DOHH2 (cell line): Measurements from ENCODE around the gene CNPY1.
A peak's percentile ranks its signal among the peaks of the same experiment; 100 is the strongest.

ENCODE experiments used
- H3F3A ChIP-seq: fragments of 200-600 bp; sonication (generic), shearing (Covaris generic); 2 replicates; pipeline ENCODE4 v1.6.0; 2016; ENCODE audit warnings: antibody characterized with exemption, mild to moderate bottlenecking; ENCODE audit not compliant: control insufficient read depth, insufficient read depth
- H3K27ac ChIP-seq: fragments of 200-600 bp; sonication (generic); 2 replicates; pipeline ENCODE4 v1.5.1; 2014; ENCODE audit warnings: low read depth, mild to moderate bottlenecking, low read length, moderate library complexity
- H3K27me3 ChIP-seq: fragments of 200-600 bp; sonication (generic); 2 replicates; pipeline ENCODE4 v1.6.1; 2014; ENCODE audit warnings: mild to moderate bottlenecking, low read length, mixed read lengths; ENCODE audit not compliant: control insufficient read depth
- H3K36me3 ChIP-seq: fragments of 200-600 bp; sonication (generic); 2 replicates; pipeline ENCODE4 v1.6.1; 2014; ENCODE audit warnings: mild to moderate bottlenecking, low read length, moderate library complexity, mixed read lengths; ENCODE audit not compliant: control insufficient read depth
- H3K4me1 ChIP-seq: fragments of 200-600 bp; sonication (generic); 2 replicates; pipeline ENCODE4 v1.6.1; 2014; ENCODE audit warnings: mild to moderate bottlenecking, low read length, mixed read lengths; ENCODE audit not compliant: control insufficient read depth
- H3K4me2 ChIP-seq: fragments of 200-600 bp; sonication (generic); 2 replicates; pipeline ENCODE4 v1.6.0; 2014; ENCODE audit warnings: mild to moderate bottlenecking, low read length, moderate library complexity
- H3K4me3 ChIP-seq: fragments of 200-600 bp; sonication (generic); 2 replicates; pipeline ENCODE4 v1.5.1; 2014; ENCODE audit warnings: mild to moderate bottlenecking, low read length, mixed read lengths
- H3K79me2 ChIP-seq: fragments of 200-600 bp; sonication (generic); 2 replicates; pipeline ENCODE4 v1.6.1; 2014; ENCODE audit warnings: mild to moderate bottlenecking, low read length, mixed read lengths; ENCODE audit not compliant: control insufficient read depth
- H3K9me2 ChIP-seq: fragments of 200-600 bp; sonication (generic); replicated peaks from 2 replicates; pipeline ENCODE4 v1.6.1; 2014; ENCODE audit warnings: mild to moderate bottlenecking, low read length, mixed read lengths; ENCODE audit not compliant: control insufficient read depth
- H3K9me3 ChIP-seq: fragments of 200-600 bp; sonication (generic); 2 replicates; pipeline ENCODE4 v1.6.1; 2014; ENCODE audit warnings: antibody characterized with exemption, low read length, mixed read lengths; ENCODE audit not compliant: control insufficient read depth, insufficient read depth
- H4K20me1 ChIP-seq: fragments of 200-600 bp; sonication (generic); 2 replicates; pipeline ENCODE4 v1.6.0; 2014; ENCODE audit warnings: low read depth, mild to moderate bottlenecking, antibody characterized with exemption, low read length, moderate library complexity; ENCODE audit not compliant: control insufficient read depth, insufficient read depth
- CTCF ChIP-seq: fragments of 200-600 bp; sonication (generic); IDR thresholded peaks from one replicate; pipeline ENCODE4 v1.5.1; 2014; ENCODE audit warnings: antibody characterized with exemption, mild to moderate bottlenecking, low read depth, low read length; ENCODE audit not compliant: poor library complexity, severe bottlenecking
- EZH2phosphoT487 ChIP-seq: fragments of 200-600 bp; sonication (generic); IDR thresholded peaks from 2 replicates; pipeline ENCODE4 v1.6.1; 2017; ENCODE audit warnings: borderline replicate concordance, mild to moderate bottlenecking, antibody characterized with exemption, low read length, moderate library complexity, mixed read lengths

Gene CNPY1

GRCh38 chr7:155509359-155509724 lies 37.0 kb downstream of the CNPY1 start:
- no peak overlapping the region for H3K4me2 ChIP-seq
- no peaks in the 10 kb centered on the region for H3K9me3 ChIP-seq
- TF ChIP-seq EZH2phosphoT487, result no peak
- no peaks in the 10 kb centered on the region for H3K36me3 ChIP-seq
- no peaks in the 10 kb centered on the region for H4K20me1 ChIP-seq
- H3K9me2 ChIP-seq, result no peaks in the 10 kb centered on the region
- no peaks in the 10 kb centered on the region for H3K79me2 ChIP-seq
- H3K27ac ChIP-seq, result no peak overlapping the region
- peaks cover 54% of the 10 kb centered on the region for H3K27me3 ChIP-seq
- peaks cover 7% of the 10 kb centered on the region for H3K4me1 ChIP-seq
- H3F3A ChIP-seq, result no peaks in the 10 kb centered on the region
- no peak overlapping the region for H3K4me3 ChIP-seq

GRCh38 chr7:155508376-155509358 lies 37.7 kb downstream of the CNPY1 start:
- H3K4me1 ChIP-seq, result peaks cover 7% of the 10 kb centered on the region
- peaks cover 60% of the 10 kb centered on the region for H3K27me3 ChIP-seq
- H3F3A ChIP-seq, result no peaks in the 10 kb centered on the region
- H3K9me2 ChIP-seq, result no peaks in the 10 kb centered on the region
- H3K9me3 ChIP-seq, result no peaks in the 10 kb centered on the region
- no peaks in the 10 kb centered on the region for H4K20me1 ChIP-seq
- H3K79me2 ChIP-seq, result no peaks in the 10 kb centered on the region
- no peak overlapping the region for H3K4me3 ChIP-seq
- no peak for TF ChIP-seq EZH2phosphoT487
- no peak for TF ChIP-seq CTCF
- H3K36me3 ChIP-seq, result no peaks in the 10 kb centered on the region
- no peak overlapping the region for H3K27ac ChIP-seq
- H3K4me2 ChIP-seq, result no peak overlapping the region

- TF ChIP-seq EZH2phosphoT487 (no peak), CTCF (no peak)
- H3K4me3 ChIP-seq, result no peak overlapping the region
- H3K4me1 ChIP-seq, result peaks cover 7% of the 10 kb centered on the region
- no peaks in the 10 kb centered on the region for H3F3A ChIP-seq
- no peaks in the 10 kb centered on the region for H3K9me2 ChIP-seq
- H4K20me1 ChIP-seq, result no peaks in the 10 kb centered on the region
- no peak overlapping the region for H3K4me2 ChIP-seq
- peaks cover 66% of the 10 kb centered on the region for H3K27me3 ChIP-seq
- H3K9me3 ChIP-seq, result no peaks in the 10 kb centered on the region
- no peaks in the 10 kb centered on the region for H3K36me3 ChIP-seq
- no peak overlapping the region for H3K27ac ChIP-seq
- H3K79me2 ChIP-seq, result no peaks in the 10 kb centered on the region
These were observed 38.8 kb downstream of the CNPY1 start for GRCh38 chr7:155507576-155507975.

GRCh38 chr7:155506854-155507337 lies 39.5 kb downstream of the CNPY1 start:
- Histone ChIP-seq H3K4me2 (peak overlapping the region; percentile 26), H3K79me2 (no peaks in the 10 kb centered on the region), H3K36me3 (no peaks in the 10 kb centered on the region), H3K9me2 (no peaks in the 10 kb centered on the region), H3F3A (no peaks in the 10 kb centered on the region), H3K27me3 (peaks cover 60% of the 10 kb centered on the region), H3K4me1 (peaks cover 7% of the 10 kb centered on the region), H3K27ac (no peak overlapping the region), H4K20me1 (no peaks in the 10 kb centered on the region), H3K9me3 (no peaks in the 10 kb centered on the region), H3K4me3 (peak overlapping the region; percentile 11)
- TF ChIP-seq EZH2phosphoT487, result no peak
- TF ChIP-seq CTCF, result no peak
